ENCODE results near the gene ABCB9.

The ABCB9 gene

GRCh38 chr12:122994140-122994675 lies 27.9 kb upstream of the ABCB9 start:
- DNase-seq: no peak

- DNase-seq: no peak
Observed at GRCh38 chr12:122992386-122992785, 26.1 kb upstream of the ABCB9 start.

- DNase-seq: no peak
Observed at GRCh38 chr12:122991623-122992275, 25.5 kb upstream of the ABCB9 start.

- DNase-seq: no peak
Observed at GRCh38 chr12:122990961-122991622, 24.8 kb upstream of the ABCB9 start.

- no peak for DNase-seq
Observed at GRCh38 chr12:122990561-122990960, 24.3 kb upstream of the ABCB9 start.

- no peak for DNase-seq
Observed at GRCh38 chr12:122989874-122990419, 23.7 kb upstream of the ABCB9 start.

- no peak for DNase-seq
Observed at GRCh38 chr12:122989225-122989839, 23.1 kb upstream of the ABCB9 start.

DNA sequence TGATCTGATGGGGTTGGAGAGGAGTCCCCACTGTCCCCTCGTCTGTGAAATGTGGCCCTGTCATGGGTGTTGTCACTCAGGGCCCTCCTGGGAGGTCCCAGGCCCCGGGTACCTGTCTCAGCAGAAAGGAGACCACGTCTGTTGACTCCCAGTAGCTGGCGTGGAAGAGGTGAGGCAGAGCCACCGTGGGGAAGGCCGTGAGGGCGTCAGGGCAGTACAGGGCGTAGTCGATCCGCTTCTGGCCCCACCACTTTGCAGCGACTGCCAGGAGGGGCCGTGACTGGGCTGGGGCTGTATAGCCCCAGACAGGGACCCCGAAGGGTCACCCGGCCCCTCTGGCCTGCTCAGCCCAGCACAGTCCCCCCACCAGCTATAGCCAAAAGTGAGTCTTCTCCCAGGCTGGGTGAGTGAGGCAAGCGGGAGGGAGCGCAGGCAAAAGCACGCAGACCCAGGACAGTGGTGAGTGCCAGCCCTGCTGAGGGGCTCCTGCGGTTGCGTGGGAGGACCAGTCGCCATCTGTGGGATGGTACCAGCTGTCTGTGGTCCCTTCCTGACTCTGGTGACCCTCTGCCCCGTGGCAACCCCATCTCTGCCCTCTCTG lies 22.4 kb upstream of the ABCB9 start:
- DNase-seq: no peak

- DNase-seq: no peak
Observed at GRCh38 chr12:122988036-122988435, 21.8 kb upstream of the ABCB9 start.

GRCh38 chr12:122987086-122987951 lies 21.1 kb upstream of the ABCB9 start:
- no peak for DNase-seq

- no peak for DNase-seq
Observed at GRCh38 chr12:122986258-122986871, 20.1 kb upstream of the ABCB9 start.

GRCh38 chr12:122985338-122986257 lies 19.3 kb upstream of the ABCB9 start:
- DNase-seq: no peak

DNA sequence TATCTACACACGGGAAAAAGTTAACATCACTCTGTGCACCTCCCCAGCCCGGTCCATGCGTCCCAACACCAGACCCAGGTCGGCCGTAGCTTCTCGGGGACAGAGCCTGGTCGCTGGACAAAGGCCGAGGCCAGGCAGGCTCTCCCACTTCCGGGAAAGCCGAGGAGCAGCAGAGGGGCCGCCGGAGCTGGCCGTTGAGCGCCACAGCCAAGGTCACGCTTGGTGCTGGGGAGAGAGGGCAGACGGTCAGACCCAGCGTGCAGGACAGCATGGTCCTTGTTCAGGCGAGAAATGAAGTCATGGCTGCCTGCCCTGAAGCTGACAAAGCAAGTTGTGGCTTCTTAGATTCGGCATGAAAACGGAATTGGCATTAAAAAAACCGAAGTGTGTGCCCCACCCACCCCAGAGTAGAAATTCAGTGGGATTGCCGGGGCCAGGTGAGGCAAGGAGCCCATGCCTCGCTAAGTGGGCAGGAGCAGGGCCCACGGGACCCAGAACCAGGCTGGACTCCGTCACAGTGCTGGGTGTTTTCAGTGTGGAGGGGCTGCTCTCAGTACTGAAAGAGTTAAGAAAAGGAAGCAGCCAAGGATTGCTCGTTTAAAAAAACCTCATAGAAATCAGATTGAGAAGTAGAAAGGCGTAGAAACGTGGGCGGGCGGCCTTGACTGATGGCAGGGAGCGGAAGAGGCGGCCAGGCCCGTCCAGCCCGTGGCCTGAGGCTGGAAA lies 18.5 kb upstream of the ABCB9 start:
- DNase-seq: no peak

- no peak for DNase-seq
Observed at GRCh38 chr12:122983789-122984515, 17.7 kb upstream of the ABCB9 start.

DNA sequence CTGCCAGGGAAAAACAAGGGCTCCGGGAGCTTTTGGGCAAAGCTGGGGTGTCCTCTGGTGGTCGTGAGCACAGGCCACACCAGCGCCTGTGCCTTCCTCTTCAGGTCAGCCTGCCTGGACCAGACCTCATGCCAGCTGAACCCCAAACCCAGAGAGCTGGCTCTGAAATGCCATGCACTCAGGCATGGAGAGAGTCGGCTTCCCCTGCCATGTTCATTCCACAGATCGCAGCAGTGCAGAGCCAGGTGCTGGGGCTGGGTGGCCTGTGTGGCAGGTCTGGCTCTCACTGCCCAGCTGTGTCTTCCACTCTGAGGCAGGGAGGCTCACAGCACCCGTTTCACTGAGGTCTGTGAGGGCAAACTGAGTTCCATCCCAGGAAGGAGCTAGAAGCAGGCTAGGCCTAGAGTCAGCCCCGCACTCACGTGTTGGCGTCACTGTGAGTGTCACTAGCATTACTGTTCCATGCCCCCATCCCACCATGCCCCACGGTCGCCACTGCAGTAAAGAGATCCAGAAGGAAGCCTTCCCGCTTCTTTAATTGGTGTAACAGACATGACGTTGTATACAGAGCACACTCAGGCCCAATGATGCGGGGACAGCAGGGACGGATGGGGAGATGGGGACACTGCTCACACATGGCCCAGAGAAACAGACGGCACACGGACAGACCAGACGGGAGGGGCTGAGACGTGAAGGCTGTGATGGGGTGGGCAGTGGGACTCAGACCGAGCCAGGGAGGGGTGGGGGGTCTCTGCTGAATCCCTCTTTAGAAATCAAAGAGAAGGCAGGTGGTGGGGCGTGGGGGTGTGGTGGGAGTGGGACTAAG lies 16.9 kb upstream of the ABCB9 start:
- no peak for DNase-seq

DNA sequence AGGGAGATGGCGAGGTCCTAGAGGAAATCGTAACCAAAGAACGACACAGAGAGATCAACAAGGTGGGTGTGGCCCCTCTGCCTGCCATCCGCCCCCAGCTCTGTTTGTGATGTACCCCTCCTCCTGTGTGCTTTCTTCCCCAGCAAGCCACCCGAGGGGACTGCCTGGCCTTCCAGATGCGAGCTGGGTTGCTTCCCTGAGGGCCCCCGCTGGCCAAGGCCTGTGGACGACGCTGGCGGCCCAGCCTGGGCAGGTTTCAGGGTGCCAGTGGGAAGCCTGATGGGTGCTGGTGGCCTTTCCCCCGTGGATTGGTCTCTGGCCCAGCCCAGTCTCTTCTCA lies 16.2 kb upstream of the ABCB9 start:
- DNase-seq: no peak

GRCh38 chr12:122981587-122982476 lies 15.6 kb upstream of the ABCB9 start:
- DNase-seq: no peak

Data from NCI-H2081 (cell line).